ENCODE data around the gene WDTC1. TPM values are rescaled to one million over a fixed set of nuclear protein-coding genes. Genes with fewer than 3 reads are reported as not detected.

WDTC1 gene
- total and polyA plus RNA-seq, 2 of the 8 experiments (the other 6 are each of a cell fraction or from before 2014, with no cell fraction given) = 7.5 to 18.7 TPM

GRCh38 chr1:27303509-27303908 lies 69.1 kb downstream of the WDTC1 start:
- TF ChIP-seq NRF1 (IDR thresholded peaks at IDR 0.05; ENCODE audit: low read depth, low read length) = no peak
- TF ChIP-seq RAD21 (IDR thresholded peaks at IDR 0.05 in 1 of 2, conservative IDR thresholded peaks at IDR 0.05 in 1 of 2; ENCODE audit: low read depth in 2 of 2, low read length in 2 of 2) = 0 out of 4 replicates have a peak, but pooled peaks of 1 of the 2 experiments have one; percentile 2
- Histone ChIP-seq H2BK20ac (ENCODE audit: low read length) (no peak overlapping the region), H3K23me2 (ENCODE audit: low read depth, low read length) (0 out of 2 replicates have a peak, but pooled peaks cover 3% of the 10 kb centered on the region), H3K36me3 (ENCODE audit: control insufficient read depth in 2 of 4, insufficient read depth in 4 of 4, low read length in 3 of 4) (no peaks in the 10 kb centered on the region), H3K56ac (replicated peaks; ENCODE audit: insufficient read length, low read depth, low read length) (no peak overlapping the region), H2BK12ac (ENCODE audit: low read depth, low read length) (0 out of 2 replicates have a peak overlapping the region, but pooled peaks have one; percentile 5), H3K9me3 (ENCODE audit: insufficient read depth in 2 of 2, low read depth in 1 of 2, low read length in 1 of 2) (no peaks in the 10 kb centered on the region), H3K4me1 (replicated peaks in 1 of 4; ENCODE audit: control insufficient read depth in 3 of 4, insufficient read depth in 4 of 4, low read length in 3 of 4) (peaks cover 11 to 36% (median 25%) of the 10 kb centered on the region in 4 experiments), H3K79me2 (ENCODE audit: control insufficient read depth in 1 of 2, insufficient read depth in 2 of 2, low read length in 2 of 2) (no peaks in the 10 kb centered on the region), H3K9ac (replicated peaks in 1 of 4; ENCODE audit: extremely low read depth in 1 of 4, low read depth in 3 of 4, low read length in 3 of 4) (no peak overlapping the region), H2BK120ac (replicated peaks; ENCODE audit: low read depth, low read length) (no peak overlapping the region), H2AK5ac (ENCODE audit: low read depth, low read length) (no peak overlapping the region), H3K79me1 (ENCODE audit: low read depth, low read length) (no peaks in the 10 kb centered on the region), H4K20me1 (replicated peaks in 1 of 2; ENCODE audit: control insufficient read depth in 1 of 2, insufficient read depth in 2 of 2, low read length in 2 of 2) (no peaks in the 10 kb centered on the region), H3K4me2 (ENCODE audit: insufficient read depth in 1 of 2, low read depth in 2 of 2, low read length in 2 of 2) (no peak overlapping the region), H3K4ac (replicated peaks; ENCODE audit: insufficient read length, low read depth, low read length) (no peak overlapping the region), H3K18ac (ENCODE audit: extremely low read depth, low read length) (no peak overlapping the region), H4K91ac (replicated peaks; ENCODE audit: insufficient read length, low read length) (no peak overlapping the region), H4K5ac (ENCODE audit: insufficient read length, low read depth, low read length) (no peak overlapping the region), H3K14ac (ENCODE audit: insufficient read length) (no peak overlapping the region), H2AFZ (ENCODE audit: low read length) (no peak overlapping the region), H3K27me3 (replicated peaks in 1 of 4; ENCODE audit: control insufficient read depth in 3 of 4, extremely low read depth in 1 of 4, insufficient read depth in 3 of 4, low read length in 3 of 4) (no peaks in the 10 kb centered on the region), H3K23ac (ENCODE audit: insufficient read length) (no peak overlapping the region), H2BK15ac (ENCODE audit: low read length) (0 out of 2 replicates have a peak overlapping the region, but pooled peaks have one; percentile 8), H4K8ac (ENCODE audit: extremely low read depth, insufficient read depth, low read length) (no peak overlapping the region), H3K27ac (ENCODE audit: low read depth, low read length) (no peak overlapping the region), H3K4me3 (ENCODE audit: extremely low read depth in 1 of 4, insufficient read depth in 2 of 4, low read depth in 3 of 4, low read length in 4 of 4) (no peak overlapping the region), H2BK5ac (ENCODE audit: low read depth, low read length) (no peak overlapping the region)
- ChIA-PET POLR2A (ENCODE audit: partially characterized antibody) (interaction anchor here (1.1 kb wide), 1 partner anchor 19 kb away, joined by 4 read pairs; no protein-coding TSS in a partner anchor), CTCF (ENCODE audit: partially characterized antibody) (interaction anchor here (0.6 to 17.9 kb wide), 13 partner anchors 20 to 304 kb away, joined by 3 to 321 read pairs (median 86); partner anchors contain the start of genes AHDC1, CD164L2, GPR3 and MAP3K6)
- DNase-seq (ENCODE audit: low read depth in 1 of 2, low spot score in 2 of 2) (no peak), FAIRE-seq (no peak)
- WGBS, 2 experiments (ENCODE audit: extremely low coverage in 1 of 2, insufficient coverage in 1 of 2, insufficient read length in 1 of 2, insufficient replicate concordance in 2 of 2, low coverage in 1 of 2, low lambda C conversion rate in 2 of 2, missing lambda C conversion rate in 1 of 2) = 73% methylated on average over 15 of the region's 15 CpGs; no CpG with 5 or more reads in 1 of the 2 experiments
